ENCODE results near the gene BRMS1L. TPM values are rescaled to one million over a fixed set of nuclear protein-coding genes. Genes with fewer than 3 reads are reported as not detected.

Gene BRMS1L
- polyA plus RNA-seq, 1 donor from 2014 or later, result 30.8 TPM

DNA sequence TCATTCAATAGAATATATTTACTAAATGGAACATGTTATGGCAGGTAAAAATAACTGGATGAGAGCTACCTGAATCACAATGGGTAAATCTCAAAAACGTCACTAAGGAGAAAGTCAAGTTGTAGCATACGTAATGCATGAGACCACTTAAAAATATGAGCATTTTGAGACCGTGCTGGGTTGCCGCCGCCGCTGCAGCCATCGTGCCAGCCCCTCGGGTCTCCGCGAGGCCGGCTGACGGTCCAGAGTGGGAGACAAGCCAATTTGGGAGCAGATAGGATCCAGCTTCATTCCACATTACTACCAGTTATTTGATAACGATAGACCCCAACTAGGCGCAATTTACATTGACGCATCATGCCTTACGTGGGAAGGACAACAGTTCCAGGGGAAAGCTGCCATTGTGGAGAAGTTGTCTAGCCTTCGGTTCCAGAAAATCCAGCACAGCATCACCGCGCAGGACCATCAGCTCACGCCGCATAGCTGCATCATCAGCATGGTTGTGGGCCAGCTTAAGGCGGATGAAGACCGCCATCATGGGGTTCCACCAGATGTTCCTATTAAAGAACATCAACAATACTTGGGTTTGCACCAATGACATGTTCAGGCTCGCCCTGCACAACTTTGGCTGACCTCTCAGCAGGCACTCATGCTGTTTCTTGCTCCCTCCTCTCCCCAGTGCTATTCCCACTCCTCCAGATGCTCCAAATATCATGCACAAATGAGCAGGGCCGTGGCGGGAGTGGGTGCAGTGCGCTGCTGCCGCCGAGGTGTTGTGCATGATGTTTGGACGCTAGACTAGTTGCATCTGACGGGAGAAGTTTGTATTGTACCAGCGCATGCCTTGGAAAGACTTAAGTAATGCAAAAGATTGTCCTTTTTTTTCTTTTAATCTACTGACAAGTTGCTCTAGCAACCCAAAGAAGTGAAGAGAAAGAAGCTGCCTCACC is 6.3 kb upstream of the BRMS1L start:
- Histone ChIP-seq H3K27ac (ENCODE audit: low read length) (no peak overlapping the region), H2AFZ (ENCODE audit: low read depth, low read length) (no peak overlapping the region), H3K27me3 (ENCODE audit: insufficient read depth, low read depth, low read length) (no peaks in the 10 kb centered on the region), H3K9me3 (ENCODE audit: low read length) (no peaks in the 10 kb centered on the region), H3F3A (ENCODE audit: insufficient read depth, low read length, poor library complexity, severe bottlenecking) (no peaks in the 10 kb centered on the region), H3K4me2 (ENCODE audit: low read length) (no peak overlapping the region), H3K79me2 (replicated peaks; ENCODE audit: insufficient read depth, low read length) (no peaks in the 10 kb centered on the region), H3K9me2 (ENCODE audit: insufficient read depth, low read length) (no peaks in the 10 kb centered on the region), H3K9ac (ENCODE audit: low read length) (no peak overlapping the region), H4K20me1 (ENCODE audit: insufficient read depth) (no peaks in the 10 kb centered on the region), H3K4me3 (ENCODE audit: low read length) (no peak overlapping the region), H3K36me3 (ENCODE audit: insufficient read depth, low read length) (no peaks in the 10 kb centered on the region)
- TF ChIP-seq EZH2 (IDR thresholded peaks at IDR 0.05; ENCODE audit: borderline replicate concordance, insufficient read depth, low read length, poor library complexity, severe bottlenecking) (no peak), RAD21 (conservative IDR thresholded peaks at IDR 0.05) (no peak), SMC3 (conservative IDR thresholded peaks at IDR 0.05; ENCODE audit: poor library complexity) (no peak), POLR2AphosphoS5 (IDR thresholded peaks at IDR 0.05) (no peak)
- TF ChIP-seq, protein P1, sequence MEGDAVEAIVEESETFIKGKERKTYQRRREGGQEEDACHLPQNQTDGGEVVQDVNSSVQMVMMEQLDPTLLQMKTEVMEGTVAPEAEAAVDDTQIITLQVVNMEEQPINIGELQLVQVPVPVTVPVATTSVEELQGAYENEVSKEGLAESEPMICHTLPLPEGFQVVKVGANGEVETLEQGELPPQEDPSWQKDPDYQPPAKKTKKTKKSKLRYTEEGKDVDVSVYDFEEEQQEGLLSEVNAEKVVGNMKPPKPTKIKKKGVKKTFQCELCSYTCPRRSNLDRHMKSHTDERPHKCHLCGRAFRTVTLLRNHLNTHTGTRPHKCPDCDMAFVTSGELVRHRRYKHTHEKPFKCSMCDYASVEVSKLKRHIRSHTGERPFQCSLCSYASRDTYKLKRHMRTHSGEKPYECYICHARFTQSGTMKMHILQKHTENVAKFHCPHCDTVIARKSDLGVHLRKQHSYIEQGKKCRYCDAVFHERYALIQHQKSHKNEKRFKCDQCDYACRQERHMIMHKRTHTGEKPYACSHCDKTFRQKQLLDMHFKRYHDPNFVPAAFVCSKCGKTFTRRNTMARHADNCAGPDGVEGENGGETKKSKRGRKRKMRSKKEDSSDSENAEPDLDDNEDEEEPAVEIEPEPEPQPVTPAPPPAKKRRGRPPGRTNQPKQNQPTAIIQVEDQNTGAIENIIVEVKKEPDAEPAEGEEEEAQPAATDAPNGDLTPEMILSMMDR (IDR thresholded peaks at IDR 0.05; ENCODE audit: poor library complexity, severe bottlenecking), result no peak

DNA sequence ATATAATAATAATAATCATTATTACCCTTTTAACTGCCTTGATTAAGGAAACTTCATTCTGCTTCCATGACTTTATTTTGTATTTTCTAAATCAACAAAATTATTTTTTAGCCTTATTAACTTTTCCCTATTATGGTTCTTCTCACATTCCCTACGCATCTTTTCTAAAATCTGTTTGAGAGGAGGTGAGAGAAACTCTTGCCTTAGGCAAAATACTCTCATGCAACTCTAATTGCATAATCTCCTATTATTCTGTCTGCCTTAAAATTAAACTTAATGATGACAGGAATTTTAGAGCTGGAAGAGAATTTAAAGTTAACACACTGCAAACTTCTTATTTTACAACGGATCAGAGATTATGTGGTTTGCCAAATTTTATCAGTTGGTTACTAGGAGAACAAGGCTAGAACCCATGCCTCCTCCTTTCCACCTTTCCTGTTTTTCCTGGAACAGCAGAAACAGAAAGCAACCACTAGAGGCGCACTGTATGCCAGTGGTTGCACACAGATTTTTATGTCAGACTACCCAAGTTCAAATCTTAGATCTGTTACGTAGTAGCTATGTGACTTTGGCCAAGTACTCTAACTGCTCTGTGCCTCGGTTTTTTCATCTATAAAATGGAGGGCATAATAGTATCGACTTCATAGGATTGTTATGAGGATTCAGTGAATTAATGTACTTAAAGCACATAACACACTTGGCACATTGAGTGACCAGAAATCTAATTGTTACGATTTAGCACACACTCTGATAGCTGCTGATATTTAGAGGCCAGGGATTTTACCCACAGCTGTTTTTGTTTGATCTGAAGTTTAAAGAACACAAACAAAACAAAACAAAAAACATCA is 4.3 kb upstream of the BRMS1L start:
- Histone ChIP-seq H3K36me3 (ENCODE audit: insufficient read depth, low read length) (no peaks in the 10 kb centered on the region), H3K79me2 (replicated peaks; ENCODE audit: insufficient read depth, low read length) (no peaks in the 10 kb centered on the region), H3K27ac (ENCODE audit: low read length) (no peak overlapping the region), H3K4me3 (ENCODE audit: low read length) (no peak overlapping the region), H3K9me3 (ENCODE audit: low read length) (no peaks in the 10 kb centered on the region), H3F3A (ENCODE audit: insufficient read depth, low read length, poor library complexity, severe bottlenecking) (no peaks in the 10 kb centered on the region), H3K27me3 (ENCODE audit: insufficient read depth, low read depth, low read length) (no peaks in the 10 kb centered on the region), H2AFZ (ENCODE audit: low read depth, low read length) (no peak overlapping the region), H3K9me2 (ENCODE audit: insufficient read depth, low read length) (no peaks in the 10 kb centered on the region), H4K20me1 (ENCODE audit: insufficient read depth) (no peaks in the 10 kb centered on the region), H3K4me2 (ENCODE audit: low read length) (no peak overlapping the region), H3K9ac (ENCODE audit: low read length) (no peak overlapping the region)
- TF ChIP-seq, protein P1 (IDR thresholded peaks at IDR 0.05; ENCODE audit: poor library complexity, severe bottlenecking), result peak; percentile 53
- no peak for TF ChIP-seq SMC3 (conservative IDR thresholded peaks at IDR 0.05; ENCODE audit: poor library complexity)

DNA sequence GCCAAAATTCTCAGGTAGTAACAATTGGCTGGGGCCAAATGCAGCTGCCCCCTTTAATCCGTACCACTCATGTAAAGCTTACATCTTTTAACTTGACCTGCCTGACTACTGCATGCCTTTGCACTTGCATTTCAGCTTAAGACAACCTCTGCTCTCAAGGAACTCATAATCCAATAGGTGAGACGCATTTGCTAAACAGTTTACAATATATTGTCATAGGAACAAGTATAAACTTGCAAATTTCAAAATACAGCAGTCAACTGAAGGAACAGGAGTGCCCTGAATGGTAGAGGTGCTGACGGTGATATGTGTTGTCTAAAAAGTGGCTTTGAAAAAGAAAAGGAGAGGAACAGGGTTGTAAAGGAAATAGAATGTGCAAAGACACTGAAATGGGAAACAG is 3.6 kb upstream of the BRMS1L start:
- Histone ChIP-seq H3K27ac (ENCODE audit: low read length) (no peak overlapping the region), H2AFZ (ENCODE audit: low read depth, low read length) (no peak overlapping the region), H3K9ac (ENCODE audit: low read length) (no peak overlapping the region), H3K9me3 (ENCODE audit: low read length) (no peaks in the 10 kb centered on the region), H3K79me2 (replicated peaks; ENCODE audit: insufficient read depth, low read length) (peaks cover 7% of the 10 kb centered on the region), H3K36me3 (ENCODE audit: insufficient read depth, low read length) (no peaks in the 10 kb centered on the region), H3K4me3 (ENCODE audit: low read length) (no peak overlapping the region), H3K27me3 (ENCODE audit: insufficient read depth, low read depth, low read length) (no peaks in the 10 kb centered on the region), H3F3A (ENCODE audit: insufficient read depth, low read length, poor library complexity, severe bottlenecking) (no peaks in the 10 kb centered on the region), H3K4me2 (ENCODE audit: low read length) (no peak overlapping the region), H4K20me1 (ENCODE audit: insufficient read depth) (no peaks in the 10 kb centered on the region), H3K9me2 (ENCODE audit: insufficient read depth, low read length) (no peaks in the 10 kb centered on the region)
- TF ChIP-seq EP300 (conservative IDR thresholded peaks at IDR 0.05; ENCODE audit: poor library complexity, severe bottlenecking) (no peak), SMC3 (conservative IDR thresholded peaks at IDR 0.05; ENCODE audit: poor library complexity) (no peak)
- TF ChIP-seq, protein P2, sequence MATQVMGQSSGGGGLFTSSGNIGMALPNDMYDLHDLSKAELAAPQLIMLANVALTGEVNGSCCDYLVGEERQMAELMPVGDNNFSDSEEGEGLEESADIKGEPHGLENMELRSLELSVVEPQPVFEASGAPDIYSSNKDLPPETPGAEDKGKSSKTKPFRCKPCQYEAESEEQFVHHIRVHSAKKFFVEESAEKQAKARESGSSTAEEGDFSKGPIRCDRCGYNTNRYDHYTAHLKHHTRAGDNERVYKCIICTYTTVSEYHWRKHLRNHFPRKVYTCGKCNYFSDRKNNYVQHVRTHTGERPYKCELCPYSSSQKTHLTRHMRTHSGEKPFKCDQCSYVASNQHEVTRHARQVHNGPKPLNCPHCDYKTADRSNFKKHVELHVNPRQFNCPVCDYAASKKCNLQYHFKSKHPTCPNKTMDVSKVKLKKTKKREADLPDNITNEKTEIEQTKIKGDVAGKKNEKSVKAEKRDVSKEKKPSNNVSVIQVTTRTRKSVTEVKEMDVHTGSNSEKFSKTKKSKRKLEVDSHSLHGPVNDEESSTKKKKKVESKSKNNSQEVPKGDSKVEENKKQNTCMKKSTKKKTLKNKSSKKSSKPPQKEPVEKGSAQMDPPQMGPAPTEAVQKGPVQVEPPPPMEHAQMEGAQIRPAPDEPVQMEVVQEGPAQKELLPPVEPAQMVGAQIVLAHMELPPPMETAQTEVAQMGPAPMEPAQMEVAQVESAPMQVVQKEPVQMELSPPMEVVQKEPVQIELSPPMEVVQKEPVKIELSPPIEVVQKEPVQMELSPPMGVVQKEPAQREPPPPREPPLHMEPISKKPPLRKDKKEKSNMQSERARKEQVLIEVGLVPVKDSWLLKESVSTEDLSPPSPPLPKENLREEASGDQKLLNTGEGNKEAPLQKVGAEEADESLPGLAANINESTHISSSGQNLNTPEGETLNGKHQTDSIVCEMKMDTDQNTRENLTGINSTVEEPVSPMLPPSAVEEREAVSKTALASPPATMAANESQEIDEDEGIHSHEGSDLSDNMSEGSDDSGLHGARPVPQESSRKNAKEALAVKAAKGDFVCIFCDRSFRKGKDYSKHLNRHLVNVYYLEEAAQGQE (IDR thresholded peaks at IDR 0.05; ENCODE audit: borderline replicate concordance), result no peak

Data from neural cell (in vitro differentiated cells).